Adipose tissue (tissue), 3 donors: Measurements from ENCODE around the gene CHP1. TPM values are rescaled to one million over a fixed set of nuclear protein-coding genes. Genes with fewer than 3 reads are reported as not detected.
"Not testable (repeated sequence)": the region's sequence is repeated elsewhere in the genome, so short reads cannot be mapped to it uniquely, and the experiment has no call there.

Experiments
- H3K27ac ChIP-seq: one replicate; pipeline ENCODE4 v1.5.1; 2013; ENCODE audit warnings: low read depth, low read length
- WGBS, 3 donors: extraction: QIAGEN DNeasy Blood & Tissue Kit; methylation state at CpG; one replicate each; pipeline ENCODE4 v1.1.7; 2013; 5-methylcytosine and 5-hydroxymethylcytosine counted together
- polyA plus RNA-seq, 3 donors: library from polyadenylated mRNA; stranded (reverse); fragments of 200-250 nt; gene quantifications; one replicate each; pipeline ENCODE4 v1.2.3, GENCODE V29; 2013
- donor health status: healthy with polysubstance abuse.
- donor health status: Bipolar disorder and iron deficiency.
- donor health status: healthy.

CHP1 gene
- polyA plus RNA-seq, 3 donors = 38.0 to 71.5 (median 51.8) TPM

- WGBS, 3 donors = 0 to 1% (median 1%) methylated on average over 20 of the region's 20 CpGs
- no peak overlapping the region for H3K27ac ChIP-seq
These were observed 53.5 kb downstream of the CHP1 start for GRCh38 chr15:41284427-41285177.

- H3K27ac ChIP-seq = no peak overlapping the region
- 42 to 50% (median 46%) methylated on average over 7 of the region's 7 CpGs for WGBS, 3 donors
These were observed 54.2 kb downstream of the CHP1 start for GRCh38 chr15:41285285-41285684.

- no peak overlapping the region for H3K27ac ChIP-seq
- WGBS, 3 donors = 94 to 96% (median 96%) methylated on average over 6 of the region's 6 CpGs
These were observed 55.7 kb downstream of the CHP1 start for GRCh38 chr15:41286665-41287333.

- H3K27ac ChIP-seq = no peak overlapping the region
- 79 to 86% (median 83%) methylated on average over 1 of the region's 1 CpG for WGBS, 3 donors
These were observed 57.4 kb downstream of the CHP1 start for GRCh38 chr15:41288464-41288863.

GRCh38 chr15:41289953-41290352, 58.9 kb downstream of the CHP1 start:
- WGBS, 3 donors = 47 to 92% (median 90%) methylated on average over 2 of the region's 2 CpGs
- H3K27ac ChIP-seq = no peak overlapping the region

GRCh38 chr15:41291065-41291631, 60.1 kb downstream of the CHP1 start:
- 64 to 87% (median 73%) methylated on average over 9 of the region's 9 CpGs for WGBS, 3 donors
- no peak overlapping the region for H3K27ac ChIP-seq

- H3K27ac ChIP-seq = no peak overlapping the region
- WGBS, 3 donors = 50 to 76% (median 52%) methylated on average over 1 of the region's 1 CpG
These were observed 61.5 kb downstream of the CHP1 start for GRCh38 chr15:41292521-41292920.

GRCh38 chr15:41301139-41301538, 70.1 kb downstream of the CHP1 start:
- not testable (repeated sequence) for H3K27ac ChIP-seq
- 96 to 100% (median 99%) methylated on average over 2 of the region's 2 CpGs for WGBS, 3 donors

GRCh38 chr15:41301587-41301986, 70.5 kb downstream of the CHP1 start:
- no peak overlapping the region for H3K27ac ChIP-seq
- 95 to 98% (median 97%) methylated on average over 1 of the region's 1 CpG for WGBS, 3 donors

GRCh38 chr15:41304149-41304770, 73.2 kb downstream of the CHP1 start:
- H3K27ac ChIP-seq = no peak overlapping the region
- WGBS, 3 donors = 66 to 87% (median 83%) methylated on average over 3 of the region's 3 CpGs

- WGBS, 3 donors = 93 to 94% (median 94%) methylated on average over 5 of the region's 5 CpGs
- H3K27ac ChIP-seq = no peak overlapping the region
These were observed 76.6 kb downstream of the CHP1 start for GRCh38 chr15:41307679-41308078.

GRCh38 chr15:41309226-41309905, 78.3 kb downstream of the CHP1 start:
- WGBS, 3 donors = 97 to 100% (median 98%) methylated on average over 2 of the region's 2 CpGs

GRCh38 chr15:41320805-41321330, 89.8 kb downstream of the CHP1 start:
- 96 to 99% (median 99%) methylated on average over 18 to 38 of the region's 39 CpGs for WGBS, 3 donors
- H3K27ac ChIP-seq = not testable (repeated sequence)

More at GRCh38 chr15:41309226-41309905, 78.3 kb downstream of the CHP1 start:
- no peak overlapping the region for H3K27ac ChIP-seq

GRCh38 chr15:41323611-41324010, 92.5 kb downstream of the CHP1 start:
- no peak overlapping the region for H3K27ac ChIP-seq
- WGBS, 3 donors = 94 to 96% (median 95%) methylated on average over 1 of the region's 1 CpG

GRCh38 chr15:41331281-41331680, 100.2 kb downstream of the CHP1 start:
- 68 to 84% (median 75%) methylated on average over 6 of the region's 6 CpGs for WGBS, 3 donors
- H3K27ac ChIP-seq = no peak overlapping the region
